ENCODE measurements around the gene PECR. TPM values are rescaled to one million over a fixed set of nuclear protein-coding genes. Genes with fewer than 3 reads are reported as not detected.

PECR gene
- total RNA-seq, 1 donor from 2014 or later, result 27.3 TPM

DNA sequence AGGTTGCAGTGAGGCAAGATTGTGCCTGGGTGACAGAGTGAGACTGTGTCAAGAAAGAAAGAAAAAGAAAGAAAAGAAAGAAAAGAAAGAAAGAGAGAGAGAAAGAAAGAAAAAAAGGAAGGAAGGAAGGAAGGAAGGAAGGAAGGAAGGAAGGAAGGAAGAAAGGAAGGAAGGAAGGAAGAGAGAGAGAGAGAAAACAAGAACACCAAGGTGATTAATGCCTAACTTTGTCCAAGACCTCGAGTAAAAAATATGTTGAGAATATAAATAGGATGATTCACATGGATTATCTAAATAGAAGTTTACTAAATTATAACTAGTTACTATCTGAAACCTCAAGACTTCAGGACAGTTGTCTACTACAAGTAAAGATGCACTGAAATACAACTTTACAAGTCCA, 7.2 kb downstream of the PECR start:
- FAIRE-seq, result no peak
- DNase-seq (ENCODE audit: low spot score in 2 of 2), result no peak

DNA sequence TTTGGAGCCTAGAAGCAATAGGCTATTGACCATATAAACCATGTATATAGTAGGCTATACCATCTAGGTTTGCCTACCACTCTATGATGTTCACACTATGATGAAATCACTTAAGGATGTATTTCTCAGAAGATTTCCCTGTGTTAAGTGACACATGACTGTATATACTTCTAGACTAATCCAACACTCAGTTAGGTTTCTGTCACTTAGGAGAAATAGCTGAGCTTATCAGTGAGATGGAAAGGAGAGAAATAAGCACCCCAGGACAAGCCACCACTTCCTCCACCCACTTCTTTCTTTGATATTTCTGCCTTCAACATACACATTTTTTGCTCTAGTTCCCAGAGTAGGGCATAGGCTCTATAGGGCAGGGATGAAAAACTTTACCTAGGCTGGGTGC, 7.8 kb downstream of the PECR start:
- DNase-seq (ENCODE audit: low spot score in 2 of 2), result no peak
- no peak for FAIRE-seq

GRCh38 chr2:216072473-216072872, 9.1 kb downstream of the PECR start:
- DNase-seq (ENCODE audit: low spot score in 2 of 2) (no peak), FAIRE-seq (no peak)

GRCh38 chr2:216071111-216071851, 10.3 kb downstream of the PECR start:
- DNase-seq (ENCODE audit: low spot score in 2 of 2) (no peak), FAIRE-seq (no peak)

GRCh38 chr2:216070195-216070594, 11.4 kb downstream of the PECR start:
- no peak for DNase-seq (ENCODE audit: low spot score in 2 of 2)
- no peak for FAIRE-seq

GRCh38 chr2:216069028-216069427, 12.6 kb downstream of the PECR start:
- FAIRE-seq (no peak), DNase-seq (ENCODE audit: low spot score in 2 of 2) (no peak)

GRCh38 chr2:216066230-216066629, 15.4 kb downstream of the PECR start:
- no peak for FAIRE-seq
- no peak for DNase-seq (ENCODE audit: low spot score in 2 of 2)

- DNase-seq (ENCODE audit: low spot score in 2 of 2), result no peak
- no peak for FAIRE-seq
These were observed 16.9 kb downstream of the PECR start for GRCh38 chr2:216064665-216065064.

DNA sequence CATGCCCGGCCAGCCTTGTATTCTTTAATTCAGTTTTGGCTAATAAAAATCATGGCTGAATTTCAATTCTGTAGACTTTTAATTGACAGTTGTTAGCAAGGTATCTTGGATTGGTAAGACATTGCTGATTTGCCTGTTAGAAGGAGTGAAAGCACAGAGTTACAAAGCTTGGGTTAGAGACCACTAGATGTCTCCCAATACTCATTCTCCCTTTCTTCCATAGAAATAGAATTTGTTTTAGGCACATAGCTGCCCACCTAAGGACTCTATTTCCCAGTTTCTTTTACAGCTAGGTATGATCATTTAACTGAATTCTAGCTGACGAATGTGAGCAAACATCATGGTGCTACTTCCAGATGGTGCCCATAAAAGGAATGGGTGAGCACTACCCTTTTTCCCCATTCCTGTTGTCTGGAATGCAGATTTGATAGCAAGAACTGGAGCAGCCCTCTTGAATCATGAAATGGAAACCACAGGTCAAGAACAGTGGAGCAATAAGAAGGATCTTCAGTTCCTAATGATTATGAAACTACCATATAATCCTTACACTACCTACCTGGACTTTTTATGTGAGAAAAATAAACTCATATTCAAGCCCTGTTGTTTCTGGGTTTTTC, 17.5 kb downstream of the PECR start:
- no peak for DNase-seq (ENCODE audit: low spot score in 2 of 2)
- FAIRE-seq, result no peak

DNA sequence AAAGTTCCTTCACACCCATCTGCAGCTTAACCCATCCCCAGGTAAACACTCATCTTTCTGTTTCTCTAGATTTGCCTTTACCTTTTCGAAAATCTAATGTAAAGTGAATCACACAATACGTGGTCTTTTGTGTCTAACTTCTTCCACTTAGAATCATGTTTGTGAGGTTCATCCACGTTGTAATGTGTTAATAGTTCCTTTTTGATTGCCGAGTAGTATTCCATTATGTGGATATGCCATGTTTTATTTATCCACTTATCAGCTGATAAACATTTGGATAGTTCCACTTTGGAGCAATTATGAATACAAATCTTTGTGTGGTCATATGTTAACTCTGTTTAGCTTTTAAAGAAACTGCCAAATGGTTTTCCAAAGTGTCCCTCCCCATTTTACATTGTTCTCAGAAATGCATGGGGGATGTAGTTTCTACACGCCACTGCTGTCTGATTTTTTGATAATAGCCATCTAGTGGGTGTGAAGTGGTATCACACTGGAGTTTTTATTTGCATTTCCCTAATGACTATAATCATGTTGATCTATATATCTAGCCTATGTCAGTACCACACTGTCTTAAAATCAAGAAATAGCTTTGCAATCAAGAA, 22.3 kb downstream of the PECR start:
- FAIRE-seq, result no peak
- DNase-seq (ENCODE audit: low spot score in 2 of 2), result no peak

DNA sequence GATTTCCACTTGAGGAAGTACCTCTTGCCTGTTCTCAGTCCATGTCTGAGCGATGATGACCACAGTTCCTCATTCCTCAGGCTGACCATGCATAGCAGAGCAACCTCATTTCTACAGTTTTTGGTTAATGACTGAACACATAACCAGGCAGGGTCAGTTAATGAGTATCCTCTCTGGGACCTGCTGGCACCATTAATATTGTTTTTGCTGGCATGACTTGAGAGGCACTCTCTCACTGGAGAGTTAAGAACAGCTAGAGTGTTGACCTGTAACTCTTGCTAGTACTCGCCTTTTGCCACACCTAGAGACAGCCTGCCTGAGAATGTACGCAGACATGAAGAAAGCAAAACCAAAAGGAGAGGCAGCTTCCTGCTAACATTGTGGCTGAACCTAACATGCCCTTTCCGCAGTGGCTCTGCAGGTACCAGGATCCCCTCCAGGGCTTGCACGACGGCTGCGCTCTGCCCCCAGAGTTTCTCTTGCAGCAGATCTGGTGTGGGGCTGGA, 23.9 kb downstream of the PECR start:
- FAIRE-seq (no peak), DNase-seq (ENCODE audit: low spot score in 2 of 2) (no peak)

- FAIRE-seq, result no peak
- no peak for DNase-seq (ENCODE audit: low spot score in 2 of 2)
These were observed 24.9 kb downstream of the PECR start for GRCh38 chr2:216056739-216057138.

- no peak for DNase-seq (ENCODE audit: low spot score in 2 of 2)
- FAIRE-seq, result no peak
These were observed 25.9 kb downstream of the PECR start for GRCh38 chr2:216055680-216056079.

- DNase-seq (ENCODE audit: low spot score in 2 of 2), result no peak
- FAIRE-seq, result no peak
These were observed 29.2 kb downstream of the PECR start for GRCh38 chr2:216052420-216052819.

DNA sequence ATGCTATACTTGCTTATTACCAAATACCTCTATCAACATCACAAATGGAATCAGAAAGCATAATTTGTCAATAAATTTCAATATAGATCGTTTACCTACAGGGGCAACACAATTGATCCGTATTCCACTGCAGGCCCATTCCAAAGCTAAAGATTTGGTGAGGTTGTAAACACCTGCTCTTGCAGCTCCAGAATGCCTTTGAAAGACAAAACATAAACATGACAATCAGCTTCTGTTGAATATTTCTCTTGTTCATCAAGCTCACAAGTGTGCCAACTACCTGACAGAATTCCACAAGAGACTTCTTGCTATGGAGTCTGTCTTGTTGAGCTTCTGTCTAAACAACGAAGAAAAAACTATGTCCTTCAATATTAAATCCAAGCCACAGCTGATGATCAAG, 30.3 kb downstream of the PECR start:
- no peak for DNase-seq (ENCODE audit: low spot score in 2 of 2)
- no peak for FAIRE-seq

GRCh38 chr2:216049452-216049851, 32.2 kb downstream of the PECR start:
- DNase-seq (ENCODE audit: low spot score in 2 of 2) (no peak), FAIRE-seq (no peak)

- DNase-seq (ENCODE audit: low spot score in 2 of 2), result no peak
- no peak for FAIRE-seq
These were observed 34.2 kb downstream of the PECR start for GRCh38 chr2:216047397-216047796.

- DNase-seq (ENCODE audit: low spot score in 2 of 2) (no peak), FAIRE-seq (no peak)
These were observed 36.6 kb downstream of the PECR start for GRCh38 chr2:216044883-216045486.

GRCh38 chr2:216043949-216044348, 37.7 kb downstream of the PECR start:
- FAIRE-seq (no peak), DNase-seq (ENCODE audit: low spot score in 2 of 2) (no peak)

DNA sequence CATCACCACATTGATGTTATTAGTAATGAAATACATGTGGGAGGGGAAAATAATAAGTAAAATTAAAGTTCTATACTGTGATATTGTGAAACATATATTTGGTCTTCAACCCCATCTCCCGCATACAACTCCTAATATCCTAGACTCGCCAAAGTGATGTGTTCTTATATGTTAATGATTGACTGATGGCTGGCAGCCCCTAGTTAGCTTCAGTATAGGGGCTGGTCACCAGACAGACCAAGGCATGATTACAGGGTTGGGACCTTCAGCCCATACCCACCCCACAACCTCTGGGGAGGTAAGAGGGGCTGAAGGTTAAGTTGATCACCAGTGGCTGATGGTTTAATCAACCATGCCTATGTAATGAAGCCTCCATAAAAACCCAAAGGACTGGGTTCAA, 40.2 kb downstream of the PECR start:
- FAIRE-seq, result no peak
- DNase-seq (ENCODE audit: low spot score in 2 of 2), result no peak

GRCh38 chr2:216039918-216040317, 41.7 kb downstream of the PECR start:
- FAIRE-seq (no peak), DNase-seq (ENCODE audit: low spot score in 2 of 2) (no peak)
